ENCODE results near the gene GPBP1. TPM values are rescaled to one million over a fixed set of nuclear protein-coding genes. Genes with fewer than 3 reads are reported as not detected.

The GPBP1 gene, protein sequence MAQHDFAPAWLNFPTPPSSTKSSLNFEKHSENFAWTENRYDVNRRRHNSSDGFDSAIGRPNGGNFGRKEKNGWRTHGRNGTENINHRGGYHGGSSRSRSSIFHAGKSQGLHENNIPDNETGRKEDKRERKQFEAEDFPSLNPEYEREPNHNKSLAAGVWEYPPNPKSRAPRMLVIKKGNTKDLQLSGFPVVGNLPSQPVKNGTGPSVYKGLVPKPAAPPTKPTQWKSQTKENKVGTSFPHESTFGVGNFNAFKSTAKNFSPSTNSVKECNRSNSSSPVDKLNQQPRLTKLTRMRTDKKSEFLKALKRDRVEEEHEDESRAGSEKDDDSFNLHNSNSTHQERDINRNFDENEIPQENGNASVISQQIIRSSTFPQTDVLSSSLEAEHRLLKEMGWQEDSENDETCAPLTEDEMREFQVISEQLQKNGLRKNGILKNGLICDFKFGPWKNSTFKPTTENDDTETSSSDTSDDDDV
- polyA plus RNA-seq (2012; ENCODE audit: low read depth, missing spikeins) = 31.2 TPM

DNA sequence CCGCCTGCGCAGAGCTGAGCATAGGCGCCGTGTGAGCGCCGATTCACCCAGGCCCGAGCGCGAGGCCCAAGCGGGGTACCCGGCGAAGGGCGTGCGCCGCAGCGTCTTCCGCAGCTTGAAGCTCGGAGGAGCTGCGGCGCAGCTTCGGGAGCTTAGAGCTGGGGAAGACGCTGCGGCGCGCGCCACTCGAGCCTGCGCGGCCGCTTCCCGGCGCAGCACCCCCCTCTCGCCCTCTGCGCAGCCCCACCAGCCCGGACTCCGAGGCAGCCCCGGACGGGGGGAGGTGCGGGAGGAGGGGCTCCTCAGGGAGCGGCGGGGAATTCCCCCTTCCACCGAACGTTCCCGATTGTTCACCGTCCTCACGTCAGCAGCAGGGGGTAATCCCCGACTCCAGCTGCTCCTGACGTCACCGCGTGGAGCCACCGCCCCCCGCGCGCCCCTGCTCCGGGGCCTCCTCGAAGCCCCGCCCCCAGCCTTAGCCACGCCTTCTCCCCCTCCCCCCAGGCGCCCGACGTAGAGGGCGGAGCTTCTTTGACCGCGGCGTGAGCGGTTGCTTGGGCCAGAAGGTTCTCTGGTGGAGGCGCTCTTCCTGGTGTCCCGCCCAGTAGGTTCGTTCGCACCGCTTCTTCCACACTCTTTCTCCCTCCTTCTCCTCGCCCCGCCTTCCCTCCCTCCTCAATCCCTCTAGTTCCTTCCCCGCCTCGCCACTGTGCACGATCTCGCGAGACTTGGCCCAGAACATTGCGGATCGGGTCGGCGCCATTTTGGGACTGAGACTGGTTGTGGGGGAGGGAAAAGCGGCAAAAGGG is at the start of gene GPBP1:
Gene GPBP1 (plus strand): TSS at position 741 of the 809 bp plus-strand sequence. CDS start 40,072 bp downstream, outside the sequence.
- DNase-seq (ENCODE audit: insufficient read length, low spot score) = peak; percentile 84
- FAIRE-seq = peak; percentile 93
- TF ChIP-seq TAF1 (IDR thresholded peaks at IDR 0.05; ENCODE audit: low read depth, low read length) (peak; percentile 96), PAX5 (IDR thresholded peaks at IDR 0.05; ENCODE audit: insufficient read depth, low read length, severe bottlenecking) (no peak), SPI1 (IDR thresholded peaks at IDR 0.05; ENCODE audit: low read depth, low read length) (peak; percentile 54), POLR2A (IDR thresholded peaks at IDR 0.05; ENCODE audit: low read depth, low read length) (peak; percentile 46), POU2F2 (IDR thresholded peaks at IDR 0.05; ENCODE audit: low read depth, low read length) (0 out of 2 replicates have a peak, but pooled peaks have one; percentile 10), POLR2AphosphoS5 (IDR thresholded peaks at IDR 0.05; ENCODE audit: low read depth, low read length) (0 out of 2 replicates have a peak, but pooled peaks have one; percentile 60)

DNA sequence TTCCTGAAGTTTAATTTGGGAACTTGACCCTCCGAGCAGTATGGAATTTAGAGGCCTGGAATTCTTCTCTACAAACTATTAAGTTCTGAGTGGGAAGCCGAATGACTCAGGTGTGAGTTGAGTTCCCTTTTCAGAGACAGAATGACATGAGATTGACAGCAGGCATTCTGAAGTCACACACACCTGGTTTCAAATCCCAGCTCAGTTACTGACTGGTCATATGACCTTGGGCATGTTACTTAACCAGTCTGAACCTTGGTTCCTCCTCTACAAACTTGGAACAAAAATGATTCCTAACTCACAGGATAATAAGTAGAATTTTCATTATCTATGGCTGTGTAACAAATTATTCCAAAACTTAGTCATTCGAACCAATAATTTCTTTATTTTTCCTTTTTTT is 45.5 kb upstream of the GPBP1 start:
- FAIRE-seq (no peak), DNase-seq (ENCODE audit: insufficient read length, low spot score) (no peak)
- no peak for TF ChIP-seq SPI1 (IDR thresholded peaks at IDR 0.05; ENCODE audit: low read depth, low read length)
- no peak for TF ChIP-seq POLR2AphosphoS5 (IDR thresholded peaks at IDR 0.05; ENCODE audit: low read depth, low read length)
- TF ChIP-seq POLR2A (IDR thresholded peaks at IDR 0.05; ENCODE audit: low read depth, low read length) = no peak
- no peak for TF ChIP-seq PAX5 (IDR thresholded peaks at IDR 0.05; ENCODE audit: insufficient read depth, low read length, severe bottlenecking)
- no peak for TF ChIP-seq POU2F2 (IDR thresholded peaks at IDR 0.05; ENCODE audit: low read depth, low read length)
- TF ChIP-seq TAF1 (IDR thresholded peaks at IDR 0.05; ENCODE audit: low read depth, low read length) = no peak

DNA sequence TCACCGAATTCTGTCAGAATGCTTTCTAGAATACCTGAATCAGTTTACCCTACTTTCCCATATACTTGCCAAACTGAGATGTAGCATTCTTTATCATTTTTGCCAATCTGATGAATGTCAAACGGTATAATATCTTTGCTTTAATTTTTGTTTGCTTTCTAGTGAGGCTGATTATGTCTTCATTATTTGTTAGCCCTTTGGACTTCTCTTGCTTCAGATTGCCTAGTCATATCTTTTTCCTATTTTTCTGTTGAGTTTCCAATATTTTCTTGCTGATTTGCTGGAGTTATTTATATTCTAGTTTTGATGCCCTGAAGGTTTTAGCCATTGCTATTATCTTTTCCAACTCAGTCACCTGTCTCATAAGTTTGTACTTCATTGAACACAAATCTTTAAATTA is 40.3 kb upstream of the GPBP1 start:
- TF ChIP-seq POLR2A (IDR thresholded peaks at IDR 0.05; ENCODE audit: low read depth, low read length) (no peak), TAF1 (IDR thresholded peaks at IDR 0.05; ENCODE audit: low read depth, low read length) (no peak), SPI1 (IDR thresholded peaks at IDR 0.05; ENCODE audit: low read depth, low read length) (no peak), POLR2AphosphoS5 (IDR thresholded peaks at IDR 0.05; ENCODE audit: low read depth, low read length) (no peak), POU2F2 (IDR thresholded peaks at IDR 0.05; ENCODE audit: low read depth, low read length) (no peak), PAX5 (IDR thresholded peaks at IDR 0.05; ENCODE audit: insufficient read depth, low read length, severe bottlenecking) (no peak)
- DNase-seq (ENCODE audit: insufficient read length, low spot score) (no peak), FAIRE-seq (no peak)

GRCh38 chr5:57137401-57137800 is 36.5 kb upstream of the GPBP1 start:
- no peak for FAIRE-seq
- DNase-seq (ENCODE audit: insufficient read length, low spot score) = no peak
- TF ChIP-seq POU2F2 (IDR thresholded peaks at IDR 0.05; ENCODE audit: low read depth, low read length) (no peak), POLR2A (IDR thresholded peaks at IDR 0.05; ENCODE audit: low read depth, low read length) (no peak), PAX5 (IDR thresholded peaks at IDR 0.05; ENCODE audit: insufficient read depth, low read length, severe bottlenecking) (no peak), POLR2AphosphoS5 (IDR thresholded peaks at IDR 0.05; ENCODE audit: low read depth, low read length) (no peak), TAF1 (IDR thresholded peaks at IDR 0.05; ENCODE audit: low read depth, low read length) (no peak)

DNA sequence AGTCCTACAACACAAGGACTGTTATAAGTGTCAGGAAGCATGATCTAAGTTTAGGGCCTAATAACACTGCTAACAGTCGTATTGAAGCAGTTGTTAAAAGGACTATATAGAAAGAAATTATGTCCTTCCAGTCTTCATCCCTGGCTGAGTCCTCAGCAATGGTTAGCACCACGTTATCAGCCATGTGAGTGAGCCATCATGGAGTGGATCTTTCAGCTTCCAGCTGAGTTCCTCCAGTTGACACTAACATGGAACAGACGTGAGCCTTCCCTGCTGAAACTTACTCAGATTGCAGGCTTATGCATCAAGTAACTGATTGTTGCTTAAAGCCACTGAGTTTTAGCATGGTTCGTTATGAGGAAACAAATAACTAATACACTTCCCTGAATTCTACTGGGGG is 21.5 kb upstream of the GPBP1 start:
- no peak for DNase-seq (ENCODE audit: insufficient read length, low spot score)
- no peak for FAIRE-seq
- TF ChIP-seq PAX5 (IDR thresholded peaks at IDR 0.05; ENCODE audit: insufficient read depth, low read length, severe bottlenecking) (no peak), SPI1 (IDR thresholded peaks at IDR 0.05; ENCODE audit: low read depth, low read length) (no peak), TAF1 (IDR thresholded peaks at IDR 0.05; ENCODE audit: low read depth, low read length) (no peak)

DNA sequence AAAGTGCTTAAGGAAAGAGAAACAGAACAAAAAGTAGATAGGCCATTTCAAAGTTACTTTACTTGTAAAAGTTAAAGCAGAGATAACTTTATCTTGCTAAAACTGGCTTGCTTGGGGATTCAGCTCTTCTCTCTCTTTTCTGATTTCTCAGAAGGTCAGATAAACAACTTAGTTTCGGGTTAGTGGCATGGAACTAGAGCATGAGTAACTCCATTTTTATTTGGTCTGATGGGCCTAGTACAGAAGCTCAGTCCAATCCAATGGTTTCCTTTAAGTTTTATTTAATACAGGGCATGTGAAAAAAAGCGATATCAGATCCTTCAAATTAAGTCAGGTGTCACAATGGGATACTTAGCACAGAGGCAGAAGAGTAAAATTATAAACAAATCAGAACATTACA is 18.8 kb upstream of the GPBP1 start:
- DNase-seq (ENCODE audit: insufficient read length, low spot score) (no peak), FAIRE-seq (no peak)
- TF ChIP-seq PAX5 (IDR thresholded peaks at IDR 0.05; ENCODE audit: insufficient read depth, low read length, severe bottlenecking) (no peak), POLR2A (IDR thresholded peaks at IDR 0.05; ENCODE audit: low read depth, low read length) (no peak), POLR2AphosphoS5 (IDR thresholded peaks at IDR 0.05; ENCODE audit: low read depth, low read length) (no peak), SPI1 (IDR thresholded peaks at IDR 0.05; ENCODE audit: low read depth, low read length) (no peak), TAF1 (IDR thresholded peaks at IDR 0.05; ENCODE audit: low read depth, low read length) (no peak), POU2F2 (IDR thresholded peaks at IDR 0.05; ENCODE audit: low read depth, low read length) (no peak)

DNA sequence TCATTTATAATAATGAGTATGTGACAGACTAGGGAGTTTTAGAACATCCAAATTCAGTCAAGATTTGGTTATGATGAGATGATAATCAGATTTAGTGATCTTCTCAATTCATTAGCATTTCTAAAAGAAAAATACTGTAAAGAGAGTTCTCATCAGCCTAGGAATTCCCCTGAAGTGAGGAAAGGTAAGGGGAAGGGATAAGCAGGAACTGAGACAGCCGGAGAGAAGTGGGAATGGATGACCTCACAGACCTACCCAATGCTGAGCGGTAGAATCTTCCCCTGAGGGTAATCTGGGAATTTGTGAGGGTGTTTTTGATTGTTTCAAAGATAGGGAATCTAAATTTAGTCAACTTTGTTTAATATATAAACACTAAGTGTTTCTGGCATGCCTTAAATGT is 16.7 kb upstream of the GPBP1 start:
- FAIRE-seq (no peak), DNase-seq (ENCODE audit: insufficient read length, low spot score) (no peak)
- 0 out of 2 replicates have a peak, but pooled peaks have one; percentile 16 for TF ChIP-seq SPI1 (IDR thresholded peaks at IDR 0.05; ENCODE audit: low read depth, low read length)
- no peak for TF ChIP-seq TAF1 (IDR thresholded peaks at IDR 0.05; ENCODE audit: low read depth, low read length)

DNA sequence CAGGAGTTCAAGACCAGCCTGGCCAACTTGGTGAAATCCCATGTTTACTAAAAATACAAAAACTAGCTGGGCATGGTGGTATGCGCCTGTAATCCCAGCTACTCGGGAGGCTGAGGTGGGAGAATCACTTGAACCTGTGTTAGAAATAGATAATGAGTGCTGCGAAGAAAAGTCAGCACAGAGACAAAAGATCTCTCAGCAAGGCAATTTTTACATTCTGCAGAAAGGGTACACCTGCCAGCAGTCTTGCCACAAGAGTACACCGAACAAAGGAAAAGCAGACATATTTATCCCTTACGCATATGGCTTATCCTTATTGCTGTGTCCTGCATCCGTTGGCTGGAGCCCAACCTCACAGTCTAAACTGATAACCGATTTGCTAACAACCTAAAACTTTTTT is 16.2 kb upstream of the GPBP1 start:
- TF ChIP-seq TAF1 (IDR thresholded peaks at IDR 0.05; ENCODE audit: low read depth, low read length) = no peak
- TF ChIP-seq POLR2A (IDR thresholded peaks at IDR 0.05; ENCODE audit: low read depth, low read length) = no peak
- TF ChIP-seq PAX5 (IDR thresholded peaks at IDR 0.05; ENCODE audit: insufficient read depth, low read length, severe bottlenecking) = no peak
- no peak for TF ChIP-seq POLR2AphosphoS5 (IDR thresholded peaks at IDR 0.05; ENCODE audit: low read depth, low read length)
- no peak for TF ChIP-seq SPI1 (IDR thresholded peaks at IDR 0.05; ENCODE audit: low read depth, low read length)
- TF ChIP-seq POU2F2 (IDR thresholded peaks at IDR 0.05; ENCODE audit: low read depth, low read length) = no peak
- DNase-seq (ENCODE audit: insufficient read length, low spot score) (no peak), FAIRE-seq (no peak)

DNA sequence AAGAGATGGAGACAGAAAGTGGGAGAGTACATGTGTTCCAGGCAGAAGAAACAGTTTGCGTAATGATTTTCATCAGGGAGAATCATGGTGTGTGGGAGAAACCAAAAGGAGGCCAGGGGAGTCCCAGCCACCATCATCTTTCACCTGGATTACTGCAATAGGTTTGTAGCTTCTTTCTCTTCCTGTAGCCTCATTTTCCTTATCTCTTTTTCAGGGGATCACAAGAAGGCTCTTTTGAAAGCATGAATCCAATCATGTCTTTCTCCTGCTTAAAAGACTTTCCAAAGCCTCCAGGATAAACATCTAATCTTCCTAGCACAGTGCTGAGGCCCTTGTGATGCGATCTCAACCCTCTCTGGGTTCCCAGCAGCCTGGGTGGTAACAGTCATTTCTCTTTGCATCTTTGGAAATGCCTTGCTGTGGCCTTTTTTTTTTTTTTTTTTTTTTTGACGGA is 10.3 kb upstream of the GPBP1 start:
- FAIRE-seq (no peak), DNase-seq (ENCODE audit: insufficient read length, low spot score) (no peak)

More for the DNA sequence above, 10.3 kb upstream of the GPBP1 start:
- TF ChIP-seq PAX5 (IDR thresholded peaks at IDR 0.05; ENCODE audit: insufficient read depth, low read length, severe bottlenecking) = no peak
- TF ChIP-seq POLR2AphosphoS5 (IDR thresholded peaks at IDR 0.05; ENCODE audit: low read depth, low read length) = no peak
- TF ChIP-seq POU2F2 (IDR thresholded peaks at IDR 0.05; ENCODE audit: low read depth, low read length) = no peak
- TF ChIP-seq POLR2A (IDR thresholded peaks at IDR 0.05; ENCODE audit: low read depth, low read length) = no peak
- no peak for TF ChIP-seq TAF1 (IDR thresholded peaks at IDR 0.05; ENCODE audit: low read depth, low read length)
- no peak for TF ChIP-seq SPI1 (IDR thresholded peaks at IDR 0.05; ENCODE audit: low read depth, low read length)

Measured in GM12891 (cell line).